ENCODE measurements around the gene DHFR.

GRCh38 chr5:80615266-80615914 lies 39.4 kb downstream of the DHFR start:
- TF ChIP-seq CTCF (IDR thresholded peaks at IDR 0.05): no peak
- TF ChIP-seq POLR2AphosphoS5 (IDR thresholded peaks at IDR 0.05; ENCODE audit: low read depth, low read length): no peak

Measured in Panc1 (cell line).